Mucosa of descending colon (tissue), 3 donors: Measurements from ENCODE around the gene NDUFV2. TPM values are rescaled to one million over a fixed set of nuclear protein-coding genes. Genes with fewer than 3 reads are reported as not detected.
"Not testable (repeated sequence)": the region's sequence is repeated elsewhere in the genome, so short reads cannot be mapped to it uniquely, and the experiment has no call there.

Experiments
- ATAC-seq: fragments of 200-7000 bp; cut with Tn5 transposase; one replicate; pipeline ENCODE4 v1.9.1; 2020; ENCODE audit warnings: mild to moderate bottlenecking, moderate library complexity
- DNase-seq, 3 donors: peaks; one replicate each; pipeline ENCODE4 v3.0.0-alpha.2; 2020
- H3K36me3 ChIP-seq: fragments of 200-600 bp; one replicate; pipeline ENCODE4 v1.8.0; 2021; ENCODE audit warnings: low read depth, mild to moderate bottlenecking
- H3K4me1 ChIP-seq: fragments of 200-600 bp; one replicate; pipeline ENCODE4 v1.8.0; 2021; ENCODE audit warnings: low read depth, mild to moderate bottlenecking
- H3K4me3 ChIP-seq: fragments of 200-600 bp; one replicate; pipeline ENCODE4 v1.8.0; 2021; ENCODE audit warnings: mild to moderate bottlenecking
- H3K9me3 ChIP-seq: fragments of 200-600 bp; one replicate; pipeline ENCODE4 v1.8.0; 2021; ENCODE audit warnings: mild to moderate bottlenecking
- CTCF ChIP-seq: fragments of 200-600 bp; IDR thresholded peaks from one replicate; pipeline ENCODE4 v1.8.0; 2022; ENCODE audit warnings: antibody characterized with exemption, mild to moderate bottlenecking
- intact Hi-C, 2 donors: fragments of 100-400 bp; cut with DNase I in 1 of 2; cut with micrococcal nuclease in 1 of 2; formaldehyde crosslinking; loops; one replicate each; pipeline versions ENCODE4 v1.11.0 to v1.11.1; 2022; cut with DNase I, micrococcal nuclease
- total RNA-seq, 3 donors: library from RNA; stranded (reverse); fragmentation: NEBNext Ultra II Directional in 2 of 3; extraction: Animal tissue kit (Norgen Biotek cat#: 25700) in 2 of 3; gene quantifications; one replicate each; pipeline versions ENCODE4 v1.2.1 to v1.2.4, GENCODE V29; 2021 to 2023
- donor health status: DM: no; HTN: no; CAD: no; lungs with moderate emphysema.
- donor health status: DM: no; HTN: no; CAD: no.
- donor health status: DM: no; HTN: yes; CAD: no.

NDUFV2 gene
- total RNA-seq, 3 donors from 2014 or later = 146 to 199 (median 163) TPM

GRCh38 chr18:9090578-9090977, 11.9 kb upstream of the NDUFV2 start:
- H3K4me3 ChIP-seq = no peak overlapping the region
- H3K4me1 ChIP-seq = peaks cover 7% of the 10 kb centered on the region
- no peak for TF ChIP-seq CTCF
- no peak for DNase-seq
- intact Hi-C loops = no loop called here
- ATAC-seq = no peak
- no peaks in the 10 kb centered on the region for H3K9me3 ChIP-seq
- no peaks in the 10 kb centered on the region for H3K36me3 ChIP-seq

GRCh38 chr18:9091066-9091476, 11.4 kb upstream of the NDUFV2 start:
- Histone ChIP-seq H3K4me1 (peaks cover 10% of the 10 kb centered on the region), H3K4me3 (no peak overlapping the region), H3K9me3 (no peaks in the 10 kb centered on the region), H3K36me3 (no peaks in the 10 kb centered on the region)
- intact Hi-C loops = no loop called here
- TF ChIP-seq CTCF = no peak
- ATAC-seq = no peak
- no peak for DNase-seq

- intact Hi-C loops = no loop called here
- H3K4me3 ChIP-seq = no peak overlapping the region
- H3K36me3 ChIP-seq = no peaks in the 10 kb centered on the region
- ATAC-seq = peak; percentile 88
- no peaks in the 10 kb centered on the region for H3K9me3 ChIP-seq
- no peak for DNase-seq
- TF ChIP-seq CTCF = no peak
- peaks cover 10% of the 10 kb centered on the region for H3K4me1 ChIP-seq
Observed at GRCh38 chr18:9092665-9093064, 9.8 kb upstream of the NDUFV2 start.

- H3K4me1 ChIP-seq = peaks cover 10% of the 10 kb centered on the region
- DNase-seq, H3K9me3 ChIP-seq, H3K4me3 ChIP-seq, intact Hi-C loops, ATAC-seq, H3K36me3 ChIP-seq: not testable (repeated sequence)
Observed at GRCh38 chr18:9093109-9093508, 9.4 kb upstream of the NDUFV2 start.

- Histone ChIP-seq H3K36me3 (no peaks in the 10 kb centered on the region), H3K4me3 (no peak overlapping the region), H3K9me3 (no peaks in the 10 kb centered on the region), H3K4me1 (peaks cover 10% of the 10 kb centered on the region)
- no peak for DNase-seq
- TF ChIP-seq CTCF = no peak
- ATAC-seq = peak; percentile 32
- intact Hi-C loops = no loop called here
Observed at GRCh38 chr18:9094307-9095226, 7.9 kb upstream of the NDUFV2 start.

- ATAC-seq = peak; percentile 52
- H3K4me1 ChIP-seq = peaks cover 10% of the 10 kb centered on the region
- no peak for TF ChIP-seq CTCF
- DNase-seq = no peak
- H3K9me3 ChIP-seq = no peaks in the 10 kb centered on the region
- H3K4me3 ChIP-seq = no peak overlapping the region
- intact Hi-C loops = no loop called here
- no peaks in the 10 kb centered on the region for H3K36me3 ChIP-seq
Observed at GRCh38 chr18:9095297-9096006, 7.0 kb upstream of the NDUFV2 start.
